IPS-15b (cell line): ENCODE data around the gene PRKN.

Experiments
- H3K27me3 ChIP-seq: one replicate; pipeline ENCODE4 v1.6.1; 2013; ENCODE audit warnings: low read length; ENCODE audit not compliant: control insufficient read depth, insufficient read depth
- H3K36me3 ChIP-seq: one replicate; pipeline ENCODE4 v1.6.1; 2013; ENCODE audit warnings: low read length; ENCODE audit not compliant: control insufficient read depth, insufficient read depth
- H3K4me1 ChIP-seq: one replicate; pipeline ENCODE4 v1.6.1; 2013; ENCODE audit warnings: mild to moderate bottlenecking, low read length; ENCODE audit not compliant: control insufficient read depth, insufficient read depth
- H3K4me3 ChIP-seq: one replicate; pipeline ENCODE4 v1.5.1; 2013; ENCODE audit warnings: low read depth, low read length
- H3K9ac ChIP-seq: one replicate; pipeline ENCODE4 v1.6.1; 2013; ENCODE audit warnings: low read depth, mild to moderate bottlenecking, low read length
- H3K9me3 ChIP-seq: one replicate; pipeline ENCODE4 v1.6.1; 2013; ENCODE audit warnings: mild to moderate bottlenecking, low read length; ENCODE audit not compliant: control insufficient read depth, insufficient read depth

The PRKN gene

GRCh38 chr6:161557333-161558107 lies 1170.0 kb downstream of the PRKN start:
- Histone ChIP-seq H3K27me3 (no peaks in the 10 kb centered on the region), H3K9me3 (no peaks in the 10 kb centered on the region), H3K9ac (no peak overlapping the region), H3K4me1 (no peaks in the 10 kb centered on the region), H3K4me3 (no peak overlapping the region), H3K36me3 (no peaks in the 10 kb centered on the region)

GRCh38 chr6:161554883-161555282 lies 1172.7 kb downstream of the PRKN start:
- no peaks in the 10 kb centered on the region for H3K4me1 ChIP-seq
- no peaks in the 10 kb centered on the region for H3K9me3 ChIP-seq
- no peaks in the 10 kb centered on the region for H3K27me3 ChIP-seq
- H3K36me3 ChIP-seq: no peaks in the 10 kb centered on the region
- no peak overlapping the region for H3K9ac ChIP-seq
- no peak overlapping the region for H3K4me3 ChIP-seq

DNA sequence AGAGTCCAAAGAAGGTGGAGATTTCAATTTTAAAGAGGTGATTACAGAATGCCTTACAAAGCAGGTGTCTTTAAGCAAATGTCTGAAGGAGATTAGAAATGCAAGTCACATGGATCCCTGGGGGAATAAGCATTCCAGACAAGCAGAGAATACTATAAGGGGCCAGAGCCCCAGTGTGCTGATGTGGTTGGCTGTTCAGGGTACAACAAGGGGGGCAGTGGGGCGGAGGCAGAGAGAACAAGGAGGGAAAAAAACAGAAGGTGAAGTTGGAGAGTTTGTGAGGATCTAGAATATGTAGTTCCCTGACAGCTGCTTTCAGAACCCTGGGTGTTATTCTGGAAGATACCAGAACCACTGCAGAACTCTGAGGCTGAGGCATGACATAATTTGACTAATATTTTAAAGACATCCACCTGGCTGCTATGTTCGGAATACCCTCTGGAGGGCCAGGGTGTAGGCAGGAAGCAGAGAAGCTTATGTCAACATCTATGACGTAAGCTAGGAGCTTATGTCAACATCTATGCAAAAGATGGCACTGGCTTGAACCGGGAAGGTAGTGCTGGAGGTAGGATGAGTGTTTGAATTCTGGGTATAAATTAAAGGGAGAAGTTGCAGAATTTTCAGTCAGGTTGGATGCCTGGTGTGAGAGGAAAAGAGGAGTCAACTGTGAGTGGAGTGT lies 1177.5 kb downstream of the PRKN start:
- no peak overlapping the region for H3K4me3 ChIP-seq
- no peak overlapping the region for H3K9ac ChIP-seq
- no peaks in the 10 kb centered on the region for H3K36me3 ChIP-seq
- H3K4me1 ChIP-seq: no peaks in the 10 kb centered on the region
- H3K27me3 ChIP-seq: no peaks in the 10 kb centered on the region
- H3K9me3 ChIP-seq: no peaks in the 10 kb centered on the region

- Histone ChIP-seq H3K9ac (no peak overlapping the region), H3K9me3 (no peaks in the 10 kb centered on the region), H3K36me3 (no peaks in the 10 kb centered on the region), H3K4me3 (no peak overlapping the region), H3K4me1 (no peaks in the 10 kb centered on the region), H3K27me3 (no peaks in the 10 kb centered on the region)
These were observed 1178.8 kb downstream of the PRKN start for GRCh38 chr6:161548713-161549296.

DNA sequence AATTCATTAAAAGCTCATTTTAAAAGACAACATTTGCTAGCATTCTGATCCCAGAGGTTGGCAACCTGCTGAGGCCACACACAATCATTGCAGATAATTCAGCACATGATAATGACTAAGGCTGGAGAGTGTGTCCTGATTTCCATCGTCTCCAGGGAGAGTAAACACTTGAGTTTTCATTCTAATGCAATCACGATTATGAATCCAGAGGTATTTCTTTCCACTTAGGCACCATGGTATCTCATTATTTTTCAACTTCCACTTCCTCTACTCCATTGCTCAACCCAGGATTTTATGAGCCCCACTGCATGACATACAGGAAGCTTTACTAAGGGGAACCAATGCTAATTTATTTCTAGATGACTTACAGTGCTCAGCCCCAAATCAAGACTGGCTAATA lies 1179.9 kb downstream of the PRKN start:
- no peak overlapping the region for H3K9ac ChIP-seq
- no peaks in the 10 kb centered on the region for H3K36me3 ChIP-seq
- no peaks in the 10 kb centered on the region for H3K4me1 ChIP-seq
- no peaks in the 10 kb centered on the region for H3K9me3 ChIP-seq
- H3K4me3 ChIP-seq: no peak overlapping the region
- H3K27me3 ChIP-seq: no peaks in the 10 kb centered on the region

DNA sequence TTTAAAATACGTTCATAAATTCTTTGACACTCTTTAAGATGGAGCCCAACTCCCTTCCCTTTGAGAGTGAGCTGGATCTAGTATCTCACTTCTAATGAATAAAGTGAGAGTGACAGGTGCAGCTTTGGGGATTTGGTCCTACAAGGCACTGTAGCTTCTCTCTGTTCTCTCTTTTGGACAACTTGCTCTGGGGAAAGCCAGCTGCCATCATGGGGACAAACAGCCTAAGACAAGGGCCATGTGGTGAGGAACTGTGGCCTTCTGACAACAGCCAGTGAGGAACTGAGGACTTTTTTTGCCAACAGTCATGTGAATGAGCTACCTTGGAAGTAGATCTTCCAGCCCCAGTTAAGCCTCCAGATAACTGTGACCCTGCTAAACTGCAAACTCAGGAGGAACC lies 1180.9 kb downstream of the PRKN start:
- H3K27me3 ChIP-seq: no peaks in the 10 kb centered on the region
- H3K4me3 ChIP-seq: no peak overlapping the region
- no peak overlapping the region for H3K9ac ChIP-seq
- H3K4me1 ChIP-seq: no peaks in the 10 kb centered on the region
- H3K36me3 ChIP-seq: no peaks in the 10 kb centered on the region
- no peaks in the 10 kb centered on the region for H3K9me3 ChIP-seq

DNA sequence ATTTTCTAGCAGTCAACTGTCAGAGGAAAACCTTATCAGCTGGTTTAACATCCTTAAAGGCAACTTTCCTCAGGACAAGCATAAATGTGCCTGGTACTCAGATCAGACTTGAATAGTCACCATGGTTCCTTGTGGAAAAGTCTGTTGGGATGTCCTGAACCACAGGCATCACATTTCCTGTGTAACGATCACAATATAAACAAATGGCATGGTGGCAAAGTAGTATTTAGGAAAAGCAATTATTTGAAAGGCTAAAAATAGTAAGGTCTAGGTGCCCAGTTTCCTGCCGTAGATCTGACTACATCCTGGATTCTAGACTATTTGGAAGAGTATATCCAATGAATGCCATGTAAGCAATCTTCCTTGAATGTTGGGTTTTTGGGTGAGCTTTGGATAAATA lies 1181.8 kb downstream of the PRKN start:
- no peaks in the 10 kb centered on the region for H3K27me3 ChIP-seq

DNA sequence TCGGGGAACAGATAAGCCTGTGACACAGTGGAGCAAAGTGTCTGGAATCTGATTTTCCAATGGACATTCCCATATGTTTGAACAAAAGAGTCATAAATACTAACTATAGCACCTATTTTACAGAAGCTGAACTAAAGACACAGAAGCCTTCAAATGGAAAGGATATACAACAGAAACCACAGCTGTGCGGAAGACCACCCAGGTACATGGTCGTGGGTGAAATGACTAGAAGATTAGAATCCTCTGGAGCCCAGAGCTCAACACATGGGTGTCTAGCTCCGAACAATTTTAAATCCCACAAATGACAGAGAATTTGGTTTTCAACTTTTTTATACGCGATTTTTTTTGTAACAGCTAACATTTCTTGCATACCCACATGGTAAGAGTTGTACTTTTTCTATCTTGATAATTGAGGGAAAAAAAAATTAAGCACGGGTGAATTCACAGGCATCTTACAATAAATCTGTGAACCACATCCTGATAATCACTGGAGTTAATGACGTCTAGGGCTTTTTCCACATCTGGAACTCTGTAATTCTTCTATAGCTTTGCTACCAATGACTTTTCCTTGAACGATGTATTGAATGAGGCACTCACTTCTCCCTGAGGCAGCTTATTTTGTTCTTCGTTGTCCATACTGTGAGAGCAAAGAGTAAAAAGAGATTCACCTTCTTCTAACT lies 1182.6 kb downstream of the PRKN start:
- no peaks in the 10 kb centered on the region for H3K36me3 ChIP-seq

More for the DNA sequence above, 1181.8 kb downstream of the PRKN start:
- H3K4me1 ChIP-seq: no peaks in the 10 kb centered on the region
- H3K9ac ChIP-seq: no peak overlapping the region
- H3K4me3 ChIP-seq: no peak overlapping the region
- H3K36me3 ChIP-seq: no peaks in the 10 kb centered on the region
- no peaks in the 10 kb centered on the region for H3K9me3 ChIP-seq

DNA sequence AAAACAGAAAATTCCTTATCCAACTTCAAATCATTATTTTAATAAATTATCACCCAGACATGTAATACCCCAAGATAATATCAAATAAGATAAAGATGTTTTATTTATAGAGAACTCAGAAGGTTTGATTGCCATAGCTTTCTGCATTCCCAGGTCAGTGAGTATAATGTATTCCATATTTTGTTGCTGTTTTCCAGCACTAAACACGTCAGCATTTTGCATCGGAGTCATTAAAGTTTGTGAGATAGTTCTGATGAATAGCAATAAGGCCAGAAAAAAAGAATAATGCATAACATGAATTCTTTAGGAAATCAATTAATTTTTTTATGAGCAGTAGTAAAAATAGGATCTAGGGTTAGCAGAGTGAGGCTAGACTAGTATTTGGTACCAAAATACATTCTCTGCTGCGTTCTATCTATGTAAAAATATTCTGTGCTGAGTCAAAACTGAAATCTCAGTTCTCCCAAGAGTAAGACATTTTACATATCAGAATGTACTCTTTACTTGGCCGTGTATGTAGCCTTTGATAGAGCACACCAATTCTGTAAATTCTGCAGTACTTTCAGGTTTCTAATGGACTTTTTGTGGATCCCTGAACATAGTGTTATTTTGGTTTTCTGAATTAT lies 1183.8 kb downstream of the PRKN start:
- no peak overlapping the region for H3K4me3 ChIP-seq
- H3K9me3 ChIP-seq: no peaks in the 10 kb centered on the region
- H3K27me3 ChIP-seq: no peaks in the 10 kb centered on the region
- no peaks in the 10 kb centered on the region for H3K4me1 ChIP-seq
- no peaks in the 10 kb centered on the region for H3K36me3 ChIP-seq
- no peak overlapping the region for H3K9ac ChIP-seq

More for the DNA sequence above, 1182.6 kb downstream of the PRKN start:
- Histone ChIP-seq H3K9me3 (no peaks in the 10 kb centered on the region), H3K4me3 (no peak overlapping the region), H3K27me3 (no peaks in the 10 kb centered on the region), H3K4me1 (no peaks in the 10 kb centered on the region), H3K9ac (no peak overlapping the region)

- H3K9me3 ChIP-seq: no peaks in the 10 kb centered on the region
- H3K4me3 ChIP-seq: no peak overlapping the region
- no peaks in the 10 kb centered on the region for H3K4me1 ChIP-seq
- no peaks in the 10 kb centered on the region for H3K27me3 ChIP-seq
- H3K36me3 ChIP-seq: no peaks in the 10 kb centered on the region
- H3K9ac ChIP-seq: no peak overlapping the region
These were observed 1185.1 kb downstream of the PRKN start for GRCh38 chr6:161542346-161542980.

DNA sequence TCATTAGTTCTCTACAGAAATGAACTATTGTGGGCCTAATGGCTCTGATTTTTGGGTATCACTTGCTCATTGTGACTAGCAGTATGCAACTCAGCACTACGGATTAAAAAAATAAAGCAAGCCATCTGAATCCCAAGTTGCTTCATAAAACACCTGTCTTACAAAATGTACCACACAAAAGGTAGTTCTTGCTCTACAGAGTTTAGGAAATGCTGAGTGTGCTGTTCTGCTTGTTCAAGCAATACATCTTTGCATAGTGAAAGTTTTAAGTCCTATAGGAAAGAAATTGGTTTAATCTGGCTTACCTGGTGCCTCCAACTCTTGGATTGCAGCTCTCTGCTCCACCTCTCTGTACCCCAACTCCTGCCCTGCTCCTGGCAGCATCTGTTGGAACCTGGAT lies 1187.0 kb downstream of the PRKN start:
- Histone ChIP-seq H3K9me3 (no peaks in the 10 kb centered on the region), H3K4me1 (no peaks in the 10 kb centered on the region), H3K36me3 (no peaks in the 10 kb centered on the region), H3K4me3 (no peak overlapping the region), H3K27me3 (no peaks in the 10 kb centered on the region), H3K9ac (no peak overlapping the region)
